ENCODE data around the gene NLGN3. TPM values are rescaled to one million over a fixed set of nuclear protein-coding genes. Genes with fewer than 3 reads are reported as not detected.

Gene NLGN3
- total RNA-seq, 2 donors from 2014 or later, result 0.19 to 0.98 TPM

DNA sequence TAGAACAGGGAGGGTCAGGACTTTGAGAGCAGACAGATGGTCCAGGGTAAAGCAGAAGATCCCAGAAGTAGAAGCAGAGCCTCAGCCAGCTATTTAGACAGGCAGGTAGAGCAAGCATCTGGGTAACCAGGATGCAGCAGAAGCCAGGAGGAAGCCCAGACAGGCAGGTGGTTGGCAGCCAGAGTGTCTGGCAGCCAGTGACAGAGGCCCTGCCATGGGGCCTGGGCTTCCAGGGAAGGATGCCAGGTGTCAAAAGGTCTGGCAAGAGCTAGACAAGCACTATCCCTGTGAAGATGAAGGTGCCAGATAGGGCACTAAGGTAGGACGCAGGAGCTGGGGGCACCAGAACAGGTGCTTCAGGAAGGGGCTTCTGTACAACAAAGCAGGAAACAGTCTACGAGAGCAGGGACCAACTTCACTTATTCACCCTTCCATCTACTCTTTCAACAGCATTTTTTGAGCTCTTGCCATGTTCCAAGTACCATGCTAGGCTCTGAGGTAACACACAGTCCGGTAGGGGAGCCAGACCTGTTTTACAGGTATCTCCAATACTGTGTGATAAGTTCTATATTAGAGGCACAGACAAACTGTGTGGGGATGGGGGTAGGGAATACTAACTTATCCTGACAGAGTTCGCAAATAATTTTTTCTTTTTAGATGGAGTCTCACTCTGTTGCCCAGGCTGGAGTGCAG is 40.3 kb downstream of the NLGN3 start:
- H3K27me3 ChIP-seq, result no peaks in the 10 kb centered on the region
- no peak overlapping the region for H3K27ac ChIP-seq
- H3K4me3 ChIP-seq, result no peak overlapping the region
- no peak for DNase-seq (ENCODE audit: low spot score)
- no peaks in the 10 kb centered on the region for H3K9me3 ChIP-seq
- TF ChIP-seq, protein P1, sequence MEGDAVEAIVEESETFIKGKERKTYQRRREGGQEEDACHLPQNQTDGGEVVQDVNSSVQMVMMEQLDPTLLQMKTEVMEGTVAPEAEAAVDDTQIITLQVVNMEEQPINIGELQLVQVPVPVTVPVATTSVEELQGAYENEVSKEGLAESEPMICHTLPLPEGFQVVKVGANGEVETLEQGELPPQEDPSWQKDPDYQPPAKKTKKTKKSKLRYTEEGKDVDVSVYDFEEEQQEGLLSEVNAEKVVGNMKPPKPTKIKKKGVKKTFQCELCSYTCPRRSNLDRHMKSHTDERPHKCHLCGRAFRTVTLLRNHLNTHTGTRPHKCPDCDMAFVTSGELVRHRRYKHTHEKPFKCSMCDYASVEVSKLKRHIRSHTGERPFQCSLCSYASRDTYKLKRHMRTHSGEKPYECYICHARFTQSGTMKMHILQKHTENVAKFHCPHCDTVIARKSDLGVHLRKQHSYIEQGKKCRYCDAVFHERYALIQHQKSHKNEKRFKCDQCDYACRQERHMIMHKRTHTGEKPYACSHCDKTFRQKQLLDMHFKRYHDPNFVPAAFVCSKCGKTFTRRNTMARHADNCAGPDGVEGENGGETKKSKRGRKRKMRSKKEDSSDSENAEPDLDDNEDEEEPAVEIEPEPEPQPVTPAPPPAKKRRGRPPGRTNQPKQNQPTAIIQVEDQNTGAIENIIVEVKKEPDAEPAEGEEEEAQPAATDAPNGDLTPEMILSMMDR (IDR thresholded peaks at IDR 0.05), result no peak
- peaks cover 0 to 6% of the 10 kb centered on the region in 2 donors for H3K4me1 ChIP-seq
- no peaks in the 10 kb centered on the region for H3K36me3 ChIP-seq

DNA sequence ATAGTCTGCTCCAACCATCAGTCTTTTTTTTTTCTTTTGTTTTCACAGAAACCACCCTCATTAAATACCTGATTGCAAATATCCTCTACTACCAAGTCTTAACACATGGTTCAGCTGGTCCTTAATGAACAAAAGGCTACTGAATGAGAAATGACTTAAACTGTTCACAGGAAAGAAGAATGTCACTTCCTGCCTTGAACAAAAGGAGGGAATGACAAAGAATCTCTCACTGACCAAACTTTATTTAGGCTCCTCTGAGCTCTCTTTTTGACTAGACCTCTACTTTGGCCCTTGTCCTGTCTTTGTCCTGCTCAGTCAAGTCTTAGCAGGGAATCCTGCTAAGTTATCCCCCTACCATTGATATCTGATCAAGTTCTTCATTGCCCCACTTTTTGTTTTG is 46.6 kb downstream of the NLGN3 start:
- DNase-seq (ENCODE audit: low spot score), result no peak
- H3K36me3 ChIP-seq, result no peaks in the 10 kb centered on the region
- no peak overlapping the region for H3K27ac ChIP-seq

DNA sequence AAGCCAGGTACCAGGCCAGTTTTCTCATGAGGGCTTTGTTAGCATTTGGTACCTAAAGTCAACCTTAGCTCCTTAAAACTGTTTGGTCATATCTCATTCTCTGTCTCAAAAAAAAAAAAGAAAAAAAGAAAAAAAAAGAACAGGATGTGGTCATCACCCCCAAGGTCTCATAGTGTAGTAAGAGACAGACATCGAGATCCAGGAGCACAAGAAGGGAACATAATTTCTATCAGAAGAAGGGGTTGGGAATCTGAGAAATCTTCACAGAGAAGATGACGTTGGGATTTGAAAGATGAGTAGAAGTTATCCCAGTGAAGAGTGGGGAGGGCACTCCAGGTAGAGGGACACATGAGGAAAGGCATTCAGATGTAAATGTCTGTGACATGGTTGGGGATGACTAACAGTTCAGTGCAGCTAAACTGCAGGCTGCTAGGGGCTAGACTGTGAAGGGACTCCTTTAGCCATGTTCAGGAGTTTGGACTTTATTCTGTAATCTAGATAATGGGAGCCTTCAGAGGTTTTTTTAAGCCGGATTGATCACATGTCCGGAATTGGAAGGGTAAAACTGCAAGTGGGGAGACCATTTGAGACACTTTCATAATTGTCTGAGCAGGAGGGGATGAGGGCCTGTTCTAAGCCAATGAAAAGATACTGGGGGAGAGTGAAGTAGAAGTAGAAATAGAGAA is 51.5 kb downstream of the NLGN3 start:
- Histone ChIP-seq H3K4me1 (no peaks in the 10 kb centered on the region), H3K27me3 (no peaks in the 10 kb centered on the region), H3K36me3 (no peaks in the 10 kb centered on the region), H3K27ac (no peak overlapping the region), H3K9me3 (no peaks in the 10 kb centered on the region), H3K4me3 (no peak overlapping the region)
- DNase-seq (ENCODE audit: low spot score), result no peak
- TF ChIP-seq, protein P1 (IDR thresholded peaks at IDR 0.05), result no peak

More for the DNA sequence above, 46.6 kb downstream of the NLGN3 start:
- TF ChIP-seq, protein P1 (IDR thresholded peaks at IDR 0.05), result no peak
- Histone ChIP-seq H3K9me3 (no peaks in the 10 kb centered on the region), H3K27me3 (no peaks in the 10 kb centered on the region), H3K4me1 (no peaks in the 10 kb centered on the region), H3K4me3 (no peak overlapping the region)

DNA sequence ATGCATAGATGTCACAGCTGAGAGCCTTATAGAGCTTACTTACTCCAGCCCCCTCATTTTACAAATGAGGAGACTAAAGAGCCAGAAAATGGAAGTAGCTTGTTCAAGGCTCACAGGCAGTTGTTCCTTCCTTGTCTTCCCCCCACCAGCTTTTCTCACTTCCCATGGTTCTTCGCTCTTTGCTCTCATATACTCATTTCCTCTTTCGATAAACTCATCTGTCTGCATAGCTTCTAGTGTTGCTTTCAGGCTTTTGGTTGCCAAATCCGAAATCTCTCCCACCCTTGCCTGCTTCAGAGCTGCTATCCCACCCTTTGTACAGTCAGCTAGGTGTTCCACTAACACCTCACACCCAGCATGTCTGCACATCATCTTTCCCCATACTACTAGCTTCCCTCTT is 53.4 kb downstream of the NLGN3 start:
- TF ChIP-seq, protein P1 (IDR thresholded peaks at IDR 0.05), result no peak
- no peak for DNase-seq (ENCODE audit: low spot score)
- H3K9me3 ChIP-seq, result no peaks in the 10 kb centered on the region
- no peaks in the 10 kb centered on the region for H3K27me3 ChIP-seq
- no peak overlapping the region for H3K4me3 ChIP-seq
- no peaks in the 10 kb centered on the region for H3K4me1 ChIP-seq
- H3K27ac ChIP-seq, result no peak overlapping the region
- no peaks in the 10 kb centered on the region for H3K36me3 ChIP-seq

DNA sequence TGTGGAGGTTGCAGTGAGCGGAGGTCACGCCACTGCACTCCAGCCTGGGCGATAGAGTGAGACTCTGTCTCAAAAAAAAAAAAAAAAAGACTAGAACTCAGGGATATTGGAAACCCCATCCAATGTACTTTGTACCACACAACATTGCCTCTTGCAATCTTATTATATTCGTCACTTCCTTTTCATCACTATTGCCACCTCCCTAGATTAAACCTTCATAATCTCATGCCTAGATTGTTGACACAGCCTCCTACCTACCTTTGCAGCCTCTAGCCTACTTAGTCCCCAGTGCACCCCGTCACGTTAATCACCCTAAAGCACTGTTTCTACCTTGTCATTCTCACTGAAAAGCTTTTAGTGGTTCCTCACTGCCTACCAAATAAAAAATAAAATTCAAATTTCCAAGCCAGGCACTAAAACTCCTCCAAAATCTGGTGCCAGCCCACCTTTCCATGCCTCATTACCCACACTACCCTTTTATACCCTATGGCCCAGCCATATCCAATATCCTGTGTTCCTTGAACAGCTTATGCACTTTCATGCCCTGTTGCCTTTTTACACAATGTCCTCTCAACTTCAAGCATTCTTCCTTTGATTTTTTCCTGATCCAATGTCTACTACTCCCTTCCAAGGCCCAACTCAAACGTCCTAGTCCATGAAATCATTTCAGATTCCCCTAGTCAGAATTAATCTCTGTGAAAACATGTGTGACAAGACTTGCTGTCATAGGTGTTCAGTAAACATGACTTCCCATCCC is 54.8 kb downstream of the NLGN3 start:
- Histone ChIP-seq H3K9me3 (no peaks in the 10 kb centered on the region), H3K36me3 (no peaks in the 10 kb centered on the region), H3K4me1 (no peaks in the 10 kb centered on the region), H3K27me3 (no peaks in the 10 kb centered on the region), H3K27ac (no peak overlapping the region), H3K4me3 (no peak overlapping the region)
- DNase-seq (ENCODE audit: low spot score), result no peak
- TF ChIP-seq, protein P1 (IDR thresholded peaks at IDR 0.05), result no peak

All from right atrium auricular region (tissue), 2 donors.